T-helper 2 cell treated with Interferon-gamma antibody and Interleukin-4, amounts not matched to agents 5 μg/mL and 100 μg/mL, for 36 hours (primary cell): Measurements from ENCODE around the gene ITPR2.

Source experiments
- DNase-seq: peaks from one replicate; pipeline ENCODE4 v3.0.0; 2021; ENCODE audit warnings: low spot score
- H3K27ac Mint-ChIP-seq: one replicate; pipeline ENCODE4 v1.8.0; 2021; ENCODE audit warnings: mild to moderate bottlenecking, mixed read lengths
- H3K27me3 Mint-ChIP-seq: one replicate; pipeline ENCODE4 v1.8.0; 2021; ENCODE audit warnings: low read depth, mixed read lengths
- H3K36me3 Mint-ChIP-seq: one replicate; pipeline ENCODE4 v1.8.0; 2021; ENCODE audit warnings: low read depth, mixed read lengths
- H3K4me1 Mint-ChIP-seq: one replicate; pipeline ENCODE4 v1.8.0; 2021; ENCODE audit warnings: low read depth, mixed read lengths
- H3K4me3 Mint-ChIP-seq: one replicate; pipeline ENCODE4 v1.8.0; 2022; ENCODE audit warnings: mild to moderate bottlenecking, moderate library complexity, mixed read lengths
- H3K9me3 Mint-ChIP-seq: one replicate; pipeline ENCODE4 v1.8.0; 2021; ENCODE audit warnings: mixed read lengths

Gene ITPR2

DNA sequence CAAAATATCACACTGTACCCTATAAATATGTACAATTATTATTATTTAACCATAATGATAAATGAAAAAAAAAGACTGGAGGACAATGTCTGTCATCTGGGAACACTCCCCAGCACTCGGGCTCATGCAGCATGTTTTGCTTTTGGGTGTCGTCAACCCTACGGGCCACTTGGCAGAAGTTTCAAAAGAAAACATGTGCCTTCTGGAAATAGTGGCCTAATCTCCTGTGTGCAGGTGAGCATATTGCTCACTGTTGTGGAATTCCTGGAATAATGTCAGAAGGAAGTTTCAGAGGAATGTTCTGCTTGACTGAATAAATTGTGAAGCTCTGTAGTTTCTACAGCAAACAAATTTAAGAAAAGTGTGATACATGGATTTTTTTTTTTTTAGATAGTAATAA is 339.3 kb downstream of the ITPR2 start:
- Mint-ChIP-seq H3K9me3 (no peaks in the 10 kb centered on the region), H3K36me3 (peaks cover 11% of the 10 kb centered on the region), H3K4me1 (no peaks in the 10 kb centered on the region), H3K27me3 (no peaks in the 10 kb centered on the region), H3K4me3 (no peak overlapping the region), H3K27ac (no peak overlapping the region)
- no peak for DNase-seq

DNA sequence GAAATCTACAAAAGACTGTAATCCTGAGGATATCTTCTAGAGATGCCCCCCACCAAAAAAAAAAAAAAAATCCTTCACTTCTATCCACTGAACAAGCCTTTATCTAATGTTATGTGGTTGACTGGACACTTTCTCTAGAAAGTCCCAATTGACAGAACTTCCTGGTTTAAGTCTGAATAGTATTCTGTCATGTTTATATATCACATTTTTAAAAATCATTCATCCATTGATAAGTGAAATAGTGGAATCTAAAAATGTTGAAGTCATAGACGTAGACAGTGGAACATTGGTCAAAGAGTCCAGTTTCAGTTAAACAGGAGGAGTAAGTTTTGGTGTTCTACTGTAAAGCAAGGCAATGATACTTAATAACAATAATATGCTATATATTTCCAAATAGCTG is 340.6 kb downstream of the ITPR2 start:
- DNase-seq: no peak
- H3K4me1 Mint-ChIP-seq: no peaks in the 10 kb centered on the region
- no peaks in the 10 kb centered on the region for H3K27me3 Mint-ChIP-seq
- H3K4me3 Mint-ChIP-seq: no peak overlapping the region
- H3K36me3 Mint-ChIP-seq: peaks cover 13% of the 10 kb centered on the region
- no peak overlapping the region for H3K27ac Mint-ChIP-seq
- no peaks in the 10 kb centered on the region for H3K9me3 Mint-ChIP-seq

DNA sequence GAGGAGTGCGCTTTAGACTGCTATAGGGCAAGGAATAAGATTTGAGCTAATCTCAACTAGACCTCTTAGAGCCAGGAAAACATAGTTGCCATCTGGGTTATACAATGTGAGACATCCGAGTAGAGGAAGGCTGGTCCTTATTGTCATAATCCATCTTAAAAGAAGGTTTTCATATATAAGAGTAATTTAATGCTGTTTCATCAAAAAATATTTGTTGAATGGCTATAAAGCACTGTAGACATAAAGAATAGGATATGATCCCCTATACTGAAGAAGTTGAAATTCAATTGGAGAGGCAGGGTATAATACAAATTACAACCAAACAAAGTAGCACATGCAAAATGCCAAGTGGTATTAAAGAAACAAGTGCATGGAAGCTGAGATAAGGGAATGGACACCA is 343.1 kb downstream of the ITPR2 start:
- no peaks in the 10 kb centered on the region for H3K4me1 Mint-ChIP-seq
- H3K4me3 Mint-ChIP-seq: no peak overlapping the region
- H3K27me3 Mint-ChIP-seq: no peaks in the 10 kb centered on the region
- no peak overlapping the region for H3K27ac Mint-ChIP-seq
- H3K36me3 Mint-ChIP-seq: peaks cover 22% of the 10 kb centered on the region
- no peaks in the 10 kb centered on the region for H3K9me3 Mint-ChIP-seq
- DNase-seq: no peak

DNA sequence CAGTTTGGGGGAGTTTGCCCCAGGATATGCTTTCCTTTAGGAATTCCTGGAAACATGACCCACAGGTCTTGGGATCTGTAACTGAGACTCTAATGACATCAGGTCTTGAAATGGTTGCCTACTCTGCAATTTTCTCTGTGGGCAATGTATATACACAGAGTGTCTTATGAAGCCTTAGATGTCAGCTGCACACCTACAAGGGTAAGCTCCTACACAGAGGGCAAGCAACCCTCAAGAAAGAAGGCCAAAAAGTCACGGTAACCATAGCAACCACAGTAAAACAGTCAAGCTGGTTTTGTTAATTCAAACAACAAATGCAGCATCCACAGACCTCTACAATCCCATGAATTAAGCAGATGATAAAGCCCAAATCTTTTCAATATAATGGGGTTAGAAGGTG is 344.6 kb downstream of the ITPR2 start:
- H3K4me3 Mint-ChIP-seq: no peak overlapping the region
- no peak for DNase-seq
- H3K27me3 Mint-ChIP-seq: no peaks in the 10 kb centered on the region
- no peaks in the 10 kb centered on the region for H3K9me3 Mint-ChIP-seq
- H3K27ac Mint-ChIP-seq: no peak overlapping the region
- H3K4me1 Mint-ChIP-seq: no peaks in the 10 kb centered on the region
- H3K36me3 Mint-ChIP-seq: peaks cover 26% of the 10 kb centered on the region

DNA sequence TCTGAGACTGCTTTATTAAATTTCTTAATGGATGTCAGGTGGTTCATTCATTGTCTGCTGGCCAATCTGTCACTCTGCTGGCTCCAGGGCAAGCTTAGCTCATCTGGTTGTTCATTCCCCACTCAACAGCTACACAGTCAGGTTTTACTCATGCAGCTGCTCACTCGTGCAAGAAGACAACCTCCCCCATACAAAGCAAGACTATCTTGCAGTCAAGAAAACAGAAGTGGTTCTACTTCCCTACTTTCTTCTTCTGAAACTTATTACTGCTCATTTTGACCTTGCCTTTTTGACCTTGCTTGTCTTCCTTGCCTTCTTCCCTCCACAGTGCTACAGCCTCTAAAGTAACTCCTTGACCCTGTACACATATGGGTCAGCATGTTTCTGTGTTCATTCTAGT is 359.7 kb downstream of the ITPR2 start:
- Mint-ChIP-seq H3K9me3 (no peaks in the 10 kb centered on the region), H3K36me3 (peaks cover 38% of the 10 kb centered on the region), H3K27ac (no peak overlapping the region), H3K4me1 (peaks cover 26% of the 10 kb centered on the region), H3K27me3 (no peaks in the 10 kb centered on the region), H3K4me3 (no peak overlapping the region)
- DNase-seq: no peak

DNA sequence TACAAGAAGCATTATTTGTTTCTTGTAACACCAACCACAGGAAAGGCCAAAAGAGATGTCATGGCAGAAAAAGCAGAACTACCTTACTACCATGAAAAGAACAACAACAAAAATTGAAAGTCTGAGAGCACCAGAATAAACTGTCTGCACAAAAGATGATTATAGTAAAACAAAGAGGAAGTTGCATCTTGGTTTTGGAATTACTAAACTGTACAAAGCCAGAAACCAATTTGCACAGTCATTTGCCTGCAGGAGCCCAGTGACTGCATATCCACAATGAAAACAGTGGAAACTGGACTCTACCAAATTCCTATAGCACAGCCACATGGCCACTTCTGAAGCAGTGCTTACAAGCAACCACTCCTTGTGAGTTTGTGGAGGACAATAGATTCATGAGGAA is 361.4 kb downstream of the ITPR2 start:
- H3K27me3 Mint-ChIP-seq: no peaks in the 10 kb centered on the region
- H3K4me3 Mint-ChIP-seq: no peak overlapping the region
- H3K27ac Mint-ChIP-seq: peak overlapping the region; percentile 4
- no peak for DNase-seq
- H3K4me1 Mint-ChIP-seq: peaks cover 26% of the 10 kb centered on the region
- H3K9me3 Mint-ChIP-seq: no peaks in the 10 kb centered on the region
- peaks cover 36% of the 10 kb centered on the region for H3K36me3 Mint-ChIP-seq

DNA sequence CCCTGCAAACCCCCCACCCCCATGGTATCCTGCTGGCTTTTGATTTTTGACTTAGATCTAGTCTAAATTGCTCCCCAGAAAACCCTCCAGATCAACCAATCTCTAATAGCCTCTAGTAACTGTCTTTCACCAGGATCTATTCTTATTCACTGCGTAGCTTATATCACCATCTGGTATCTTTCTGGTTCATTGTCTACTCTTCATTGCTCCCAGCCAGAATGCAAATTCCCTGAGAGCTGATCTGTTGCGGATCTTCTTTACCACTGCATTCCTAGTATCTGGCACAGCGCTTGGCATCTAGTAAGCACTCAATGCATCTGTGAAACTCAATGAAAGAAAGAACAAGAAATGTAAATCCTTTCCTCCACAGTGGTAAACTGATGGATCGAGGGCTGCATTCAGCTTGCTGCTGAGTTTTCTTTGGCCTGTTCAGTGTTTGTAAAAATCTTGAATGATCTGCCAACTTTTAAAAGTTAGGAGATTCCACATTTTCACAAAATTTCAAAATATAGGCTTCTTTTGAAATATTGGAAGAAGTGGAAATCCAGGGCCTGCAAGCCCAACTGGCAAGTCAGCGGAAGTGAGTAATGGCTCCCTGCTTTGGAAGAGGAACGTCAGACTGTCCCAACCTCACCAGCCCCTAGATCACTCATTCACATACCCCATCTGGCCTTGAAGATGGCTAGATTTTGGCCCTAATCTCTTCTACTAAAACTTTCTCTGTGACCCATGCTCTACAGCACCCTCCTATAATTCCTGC is 363.4 kb downstream of the ITPR2 start:
- no peak for DNase-seq
- no peaks in the 10 kb centered on the region for H3K9me3 Mint-ChIP-seq
- H3K36me3 Mint-ChIP-seq: peaks cover 20% of the 10 kb centered on the region
- H3K4me1 Mint-ChIP-seq: peaks cover 26% of the 10 kb centered on the region
- H3K27ac Mint-ChIP-seq: no peak overlapping the region
- H3K4me3 Mint-ChIP-seq: no peak overlapping the region
- no peaks in the 10 kb centered on the region for H3K27me3 Mint-ChIP-seq

DNA sequence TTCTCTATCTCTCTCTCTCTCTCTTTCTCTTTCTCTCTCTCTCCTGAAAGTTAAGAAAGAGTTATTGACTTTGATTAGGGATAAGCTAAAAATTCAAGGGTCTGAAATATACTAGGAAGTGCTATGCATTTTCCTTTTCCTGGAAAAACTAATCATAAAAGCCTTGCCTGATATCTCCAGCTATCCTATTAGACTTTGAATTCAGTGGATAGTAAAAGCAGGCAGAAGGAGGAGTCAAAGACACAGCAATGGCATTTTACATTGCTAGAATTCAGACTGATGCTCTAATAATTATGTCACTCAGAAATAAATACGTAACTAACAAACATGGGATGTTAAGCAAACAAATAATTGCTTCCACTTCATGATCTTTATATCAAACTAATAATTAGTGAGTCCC is 365.6 kb downstream of the ITPR2 start:
- DNase-seq: no peak
- Mint-ChIP-seq H3K4me1 (peaks cover 15% of the 10 kb centered on the region), H3K27me3 (no peaks in the 10 kb centered on the region), H3K9me3 (no peaks in the 10 kb centered on the region), H3K27ac (no peak overlapping the region), H3K4me3 (no peak overlapping the region), H3K36me3 (peaks cover 3% of the 10 kb centered on the region)

DNA sequence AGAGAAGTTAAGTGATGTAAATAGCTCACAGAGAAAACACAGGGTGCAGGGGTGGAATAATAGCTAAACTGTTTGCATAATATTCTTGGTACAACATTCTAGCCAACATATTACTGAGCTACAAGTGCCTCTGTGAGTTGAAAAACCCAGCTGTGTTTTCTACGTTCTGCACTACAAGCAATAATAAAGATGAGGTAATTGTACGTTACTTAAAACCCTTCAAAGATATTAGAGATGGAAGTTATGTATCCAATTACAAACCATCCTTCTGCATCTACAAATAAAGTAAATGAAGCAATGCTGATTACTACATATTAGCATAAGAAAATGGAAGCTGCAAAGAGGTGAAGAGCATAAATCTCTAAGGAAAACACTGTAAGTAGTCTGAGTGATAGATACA is 366.3 kb downstream of the ITPR2 start:
- no peak overlapping the region for H3K4me3 Mint-ChIP-seq
- H3K9me3 Mint-ChIP-seq: no peaks in the 10 kb centered on the region
- H3K27me3 Mint-ChIP-seq: no peaks in the 10 kb centered on the region
- no peak overlapping the region for H3K27ac Mint-ChIP-seq
- peaks cover 8% of the 10 kb centered on the region for H3K4me1 Mint-ChIP-seq
- H3K36me3 Mint-ChIP-seq: peaks cover 1% of the 10 kb centered on the region
- no peak for DNase-seq

DNA sequence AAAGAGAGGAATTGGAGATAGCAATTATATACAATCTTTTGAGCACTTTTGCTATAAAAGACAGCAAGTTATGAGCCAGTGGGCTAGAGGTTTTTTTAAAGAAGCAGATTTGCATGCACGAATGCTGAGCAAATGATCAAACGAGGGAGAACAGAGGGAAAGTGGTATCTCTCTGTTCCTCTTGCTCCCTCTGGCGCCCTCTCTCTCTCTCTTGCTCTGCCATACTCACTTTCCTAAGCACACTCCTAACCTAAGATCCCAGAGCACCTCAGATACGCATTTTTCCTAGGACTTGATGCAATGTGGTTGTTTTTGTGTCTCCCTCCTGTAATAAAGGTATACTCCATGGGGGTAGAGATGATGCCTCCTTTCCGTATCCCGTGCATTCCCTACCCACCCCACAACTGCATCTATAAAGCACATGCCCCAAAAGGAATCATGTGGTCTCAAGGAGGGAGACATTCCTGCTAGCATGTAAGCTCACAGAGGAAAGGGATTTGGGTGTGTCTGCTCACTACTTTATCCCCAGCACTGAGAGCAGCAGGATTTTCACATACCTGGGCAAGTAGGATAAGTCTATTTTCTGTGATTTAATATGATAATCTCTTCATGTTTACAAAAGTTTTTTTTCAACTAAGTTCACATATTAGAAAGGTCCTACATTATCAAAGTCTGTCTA is 367.4 kb downstream of the ITPR2 start:
- H3K36me3 Mint-ChIP-seq: peaks cover 1% of the 10 kb centered on the region
- DNase-seq: no peak
- no peaks in the 10 kb centered on the region for H3K9me3 Mint-ChIP-seq
- no peaks in the 10 kb centered on the region for H3K27me3 Mint-ChIP-seq
- H3K27ac Mint-ChIP-seq: no peak overlapping the region
- H3K4me3 Mint-ChIP-seq: no peak overlapping the region
- H3K4me1 Mint-ChIP-seq: no peaks in the 10 kb centered on the region

DNA sequence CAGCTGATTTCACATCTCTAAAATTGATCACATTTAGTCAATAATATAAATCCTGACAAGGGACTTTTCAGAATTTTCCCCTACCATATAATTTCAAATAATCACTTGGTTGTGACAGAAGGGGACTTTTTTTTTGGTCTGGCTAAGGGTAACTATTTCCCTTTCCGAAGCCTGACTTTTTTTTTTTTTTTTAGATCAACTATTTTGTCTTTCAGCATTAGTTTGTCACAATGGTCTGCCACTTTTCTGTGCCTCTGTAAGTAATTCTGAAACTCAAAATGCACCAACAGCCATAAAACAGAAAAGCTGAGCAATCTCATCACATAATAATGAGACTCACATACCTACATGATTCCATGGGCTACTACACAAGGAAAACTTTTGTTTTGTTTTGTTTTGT is 371.2 kb downstream of the ITPR2 start:
- no peak for DNase-seq
- no peaks in the 10 kb centered on the region for H3K27me3 Mint-ChIP-seq
- no peaks in the 10 kb centered on the region for H3K9me3 Mint-ChIP-seq
- no peak overlapping the region for H3K4me3 Mint-ChIP-seq
- H3K36me3 Mint-ChIP-seq: no peaks in the 10 kb centered on the region
- H3K4me1 Mint-ChIP-seq: peaks cover 2% of the 10 kb centered on the region
- H3K27ac Mint-ChIP-seq: no peak overlapping the region

DNA sequence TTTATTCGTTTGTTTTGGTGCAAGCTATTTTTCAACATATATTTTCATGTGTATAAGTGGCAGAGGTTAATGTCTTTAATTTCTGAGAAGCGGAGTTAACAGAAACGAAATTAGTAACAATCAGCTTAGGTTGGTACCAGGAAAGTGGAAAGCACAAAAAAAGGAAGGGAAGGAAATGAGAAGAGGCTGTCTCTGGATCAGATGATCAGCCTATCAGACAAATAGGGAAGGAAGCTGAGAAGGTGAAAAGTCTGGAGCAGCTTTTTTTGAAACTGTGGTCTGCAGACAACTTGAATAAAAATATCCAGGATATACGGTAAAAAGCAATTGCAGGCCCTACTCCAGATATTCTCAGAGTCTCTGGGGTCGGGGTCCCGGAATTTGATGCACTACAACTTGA is 372.6 kb downstream of the ITPR2 start:
- Mint-ChIP-seq H3K4me1 (peaks cover 4% of the 10 kb centered on the region), H3K27me3 (no peaks in the 10 kb centered on the region), H3K4me3 (no peak overlapping the region), H3K27ac (no peak overlapping the region), H3K9me3 (no peaks in the 10 kb centered on the region), H3K36me3 (no peaks in the 10 kb centered on the region)
- no peak for DNase-seq

DNA sequence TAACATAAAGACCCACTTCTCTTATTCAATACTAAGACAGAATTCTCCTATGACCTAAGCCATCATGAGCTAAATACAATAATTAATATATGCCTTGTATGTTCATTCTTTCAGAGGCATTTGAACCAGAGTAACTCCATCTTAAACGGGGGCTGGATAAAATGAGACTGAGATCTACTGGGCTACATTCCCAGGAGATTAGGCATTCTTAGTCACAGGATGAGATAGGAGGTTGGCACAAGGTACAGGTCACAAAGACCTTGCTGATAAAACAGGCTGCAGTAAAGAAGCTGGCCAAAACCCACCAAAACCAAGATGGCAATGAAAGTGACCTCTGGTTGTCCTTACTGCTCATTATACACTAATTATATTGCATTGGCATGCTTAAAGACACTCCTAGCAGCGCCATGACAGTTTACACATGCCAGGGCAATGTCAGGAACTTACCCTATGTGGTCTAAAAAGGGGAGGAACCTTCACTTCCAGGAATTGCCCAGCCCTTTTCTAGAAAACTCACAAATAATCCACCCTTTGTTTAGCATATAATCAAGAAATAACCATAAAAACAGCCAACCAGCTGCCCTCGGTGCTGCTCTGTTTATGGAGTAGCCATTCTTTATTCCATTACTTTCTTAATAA is 376.9 kb downstream of the ITPR2 start:
- H3K9me3 Mint-ChIP-seq: no peaks in the 10 kb centered on the region
- DNase-seq: no peak
- no peak overlapping the region for H3K4me3 Mint-ChIP-seq
- no peaks in the 10 kb centered on the region for H3K27me3 Mint-ChIP-seq
- H3K36me3 Mint-ChIP-seq: peaks cover 2% of the 10 kb centered on the region
- no peak overlapping the region for H3K27ac Mint-ChIP-seq
- H3K4me1 Mint-ChIP-seq: peaks cover 10% of the 10 kb centered on the region

DNA sequence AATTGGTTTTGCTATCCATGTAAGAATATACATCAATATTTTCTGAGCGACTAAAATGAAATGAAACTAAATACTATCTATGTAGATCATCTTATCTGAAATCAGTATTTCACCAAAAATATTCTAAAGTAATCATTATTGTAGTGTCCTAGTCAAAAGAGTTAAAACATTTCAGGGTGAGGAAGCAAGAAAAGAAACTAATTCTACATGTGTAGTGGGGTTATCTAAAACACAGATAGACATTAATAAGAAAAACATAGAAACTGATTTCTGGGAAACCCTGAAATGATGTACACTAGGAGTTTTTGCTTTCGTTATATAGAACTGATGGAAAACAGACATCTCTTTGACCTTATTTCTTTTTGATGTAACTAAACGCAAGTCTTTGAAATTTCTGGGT is 379.7 kb downstream of the ITPR2 start:
- peaks cover 2% of the 10 kb centered on the region for H3K36me3 Mint-ChIP-seq
- H3K4me3 Mint-ChIP-seq: no peak overlapping the region
- no peaks in the 10 kb centered on the region for H3K9me3 Mint-ChIP-seq
- no peak overlapping the region for H3K27ac Mint-ChIP-seq
- peaks cover 10% of the 10 kb centered on the region for H3K4me1 Mint-ChIP-seq
- no peaks in the 10 kb centered on the region for H3K27me3 Mint-ChIP-seq
- DNase-seq: no peak
